ENCODE results near the gene SRGAP3. TPM values are rescaled to one million over a fixed set of nuclear protein-coding genes. Genes with fewer than 3 reads are reported as not detected.

Gene SRGAP3
- total RNA-seq, 1 donor from 2014 or later, result 68.6 TPM

DNA sequence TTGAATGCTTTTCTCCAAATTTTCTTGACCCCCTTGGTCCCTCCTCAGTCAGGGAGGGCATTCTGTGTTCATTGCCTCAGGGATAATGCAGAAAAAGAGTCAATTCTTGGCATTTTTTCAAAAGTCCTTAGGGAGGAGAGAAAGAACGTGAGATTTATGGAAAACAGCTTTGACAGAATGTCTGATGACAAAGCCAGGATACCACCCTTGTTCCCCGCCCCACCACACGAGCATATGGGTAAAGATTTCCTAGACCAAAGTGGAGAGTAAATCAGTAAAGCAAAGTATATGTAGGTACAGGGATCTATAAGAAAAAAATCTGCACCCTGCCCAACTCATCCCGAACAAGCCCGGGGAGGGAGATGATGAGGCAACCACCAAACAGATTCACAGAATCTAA lies 11.2 kb downstream of the SRGAP3 start:
- Mint-ChIP-seq H3K27ac (peak overlapping the region; percentile 35), H3K27me3 (ENCODE audit: low read depth) (no peaks in the 10 kb centered on the region), H3K4me1 (peaks cover 46% of the 10 kb centered on the region), H3K4me3 (no peak overlapping the region), H3K36me3 (peaks cover 27% of the 10 kb centered on the region), H3K9me3 (peaks cover 8% of the 10 kb centered on the region)
- TF ChIP-seq, protein P1, sequence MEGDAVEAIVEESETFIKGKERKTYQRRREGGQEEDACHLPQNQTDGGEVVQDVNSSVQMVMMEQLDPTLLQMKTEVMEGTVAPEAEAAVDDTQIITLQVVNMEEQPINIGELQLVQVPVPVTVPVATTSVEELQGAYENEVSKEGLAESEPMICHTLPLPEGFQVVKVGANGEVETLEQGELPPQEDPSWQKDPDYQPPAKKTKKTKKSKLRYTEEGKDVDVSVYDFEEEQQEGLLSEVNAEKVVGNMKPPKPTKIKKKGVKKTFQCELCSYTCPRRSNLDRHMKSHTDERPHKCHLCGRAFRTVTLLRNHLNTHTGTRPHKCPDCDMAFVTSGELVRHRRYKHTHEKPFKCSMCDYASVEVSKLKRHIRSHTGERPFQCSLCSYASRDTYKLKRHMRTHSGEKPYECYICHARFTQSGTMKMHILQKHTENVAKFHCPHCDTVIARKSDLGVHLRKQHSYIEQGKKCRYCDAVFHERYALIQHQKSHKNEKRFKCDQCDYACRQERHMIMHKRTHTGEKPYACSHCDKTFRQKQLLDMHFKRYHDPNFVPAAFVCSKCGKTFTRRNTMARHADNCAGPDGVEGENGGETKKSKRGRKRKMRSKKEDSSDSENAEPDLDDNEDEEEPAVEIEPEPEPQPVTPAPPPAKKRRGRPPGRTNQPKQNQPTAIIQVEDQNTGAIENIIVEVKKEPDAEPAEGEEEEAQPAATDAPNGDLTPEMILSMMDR (IDR thresholded peaks at IDR 0.05; ENCODE audit: unreplicated experiment), result no peak
- DNase-seq (ENCODE audit: low spot score in 2 of 2, unreplicated experiment in 2 of 2), result no peak

DNA sequence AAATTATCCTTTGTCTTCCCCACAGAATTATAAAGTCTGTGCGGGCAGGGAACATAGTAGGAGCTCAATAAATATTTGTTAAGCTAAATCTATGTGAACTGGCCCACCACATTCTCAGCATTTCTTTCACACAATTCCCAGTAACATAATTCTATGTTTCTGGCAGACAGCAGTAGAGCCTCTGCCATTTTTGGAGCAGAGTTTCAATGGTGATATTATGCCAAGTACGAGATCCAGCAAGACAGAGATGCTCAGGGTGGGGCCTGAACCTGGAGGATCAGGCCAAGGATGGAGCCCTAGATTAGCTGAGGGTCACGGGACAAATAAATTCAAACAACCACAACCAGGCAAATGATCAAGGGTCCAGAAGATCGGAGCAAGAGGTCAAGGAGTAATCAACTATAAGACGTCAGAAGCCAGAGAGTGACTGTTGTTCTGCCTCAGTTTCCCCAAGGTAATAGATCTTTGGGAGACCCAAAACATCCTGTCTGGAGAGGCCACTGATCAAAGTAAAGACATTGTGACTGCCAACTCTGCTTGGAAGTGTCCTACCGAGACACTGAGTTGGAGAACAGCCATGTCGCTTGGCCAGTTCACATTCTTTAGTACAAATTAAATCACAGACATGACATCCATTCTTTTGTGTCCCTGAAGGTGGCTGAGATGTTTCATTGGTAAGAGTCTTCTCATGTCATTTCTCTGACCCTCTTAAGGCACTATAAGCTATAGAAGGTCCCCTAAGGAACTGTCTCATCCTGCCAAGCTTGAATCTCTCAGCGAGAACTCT lies 15.4 kb downstream of the SRGAP3 start:
- Mint-ChIP-seq H3K4me3 (no peak overlapping the region), H3K27ac (no peak overlapping the region), H3K4me1 (peaks cover 57% of the 10 kb centered on the region), H3K9me3 (peaks cover 8% of the 10 kb centered on the region), H3K36me3 (peaks cover 21% of the 10 kb centered on the region), H3K27me3 (ENCODE audit: low read depth) (no peaks in the 10 kb centered on the region)
- TF ChIP-seq, protein P1 (IDR thresholded peaks at IDR 0.05; ENCODE audit: unreplicated experiment), result no peak
- no peak for DNase-seq (ENCODE audit: low spot score in 2 of 2, unreplicated experiment in 2 of 2)

DNA sequence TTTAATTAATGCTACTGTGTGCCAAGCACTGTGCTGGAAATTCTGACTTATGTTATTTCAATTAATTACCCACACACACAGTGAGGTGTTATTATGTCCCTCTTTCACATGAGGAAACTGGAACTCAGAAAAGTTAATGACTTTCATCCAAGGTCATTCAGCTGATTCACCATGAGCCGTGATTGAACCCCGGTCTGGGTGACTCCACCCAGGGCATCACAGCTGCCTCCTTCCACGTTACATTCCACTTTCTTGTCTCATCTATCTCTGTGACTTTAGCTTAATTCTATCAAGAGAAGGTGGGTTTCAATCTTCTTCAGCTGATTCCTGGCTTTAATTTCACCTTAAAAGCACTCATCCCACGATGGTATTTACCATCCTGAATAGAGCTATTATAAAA lies 16.3 kb downstream of the SRGAP3 start:
- no peak for DNase-seq (ENCODE audit: low spot score in 2 of 2, unreplicated experiment in 2 of 2)
- Mint-ChIP-seq H3K4me1 (peaks cover 51% of the 10 kb centered on the region), H3K27ac (no peak overlapping the region), H3K9me3 (peaks cover 8% of the 10 kb centered on the region), H3K27me3 (ENCODE audit: low read depth) (no peaks in the 10 kb centered on the region), H3K36me3 (peaks cover 21% of the 10 kb centered on the region), H3K4me3 (no peak overlapping the region)
- TF ChIP-seq, protein P1 (IDR thresholded peaks at IDR 0.05; ENCODE audit: unreplicated experiment), result no peak

DNA sequence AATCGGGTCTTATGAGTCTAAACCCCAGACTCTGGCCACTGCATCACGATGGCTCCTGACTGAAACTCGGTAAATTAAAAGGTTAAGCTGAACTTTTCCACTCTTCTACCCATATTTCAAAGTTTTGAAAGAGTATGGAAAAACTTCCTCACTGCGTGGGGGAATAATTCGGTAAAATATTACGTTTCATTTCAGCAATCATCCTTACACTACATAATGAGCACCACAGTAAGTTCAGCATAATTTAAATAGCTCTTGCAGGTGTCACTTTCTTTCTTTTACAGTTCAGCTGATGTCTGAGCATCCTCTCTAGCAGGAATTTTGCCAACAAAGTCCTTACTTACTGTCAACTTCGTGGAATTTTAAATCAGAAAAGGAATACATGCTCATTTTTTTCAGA lies 17.5 kb downstream of the SRGAP3 start:
- no peak overlapping the region for H3K27ac Mint-ChIP-seq
- TF ChIP-seq, protein P1 (IDR thresholded peaks at IDR 0.05; ENCODE audit: unreplicated experiment), result no peak

DNA sequence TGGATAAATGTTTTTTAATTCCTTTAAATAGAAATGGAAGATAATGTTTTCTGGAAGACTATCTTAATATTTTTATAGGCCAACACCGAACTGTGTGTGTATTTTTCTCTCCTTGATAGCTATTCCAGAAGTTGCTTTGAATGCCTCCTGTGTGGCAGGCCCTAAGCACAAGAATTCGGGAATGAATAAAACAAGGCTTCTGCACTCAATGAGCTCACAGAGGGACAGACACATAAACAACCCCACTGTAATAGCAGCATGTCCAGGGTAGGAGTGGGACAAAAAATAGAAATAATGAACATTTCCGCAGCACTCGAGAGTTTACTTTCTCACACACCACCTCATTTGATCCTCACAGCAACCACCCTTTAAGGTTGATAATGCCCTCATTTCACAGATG lies 18.0 kb downstream of the SRGAP3 start:
- no peaks in the 10 kb centered on the region for H3K27me3 Mint-ChIP-seq (ENCODE audit: low read depth)
- no peak overlapping the region for H3K4me3 Mint-ChIP-seq
- no peak for DNase-seq (ENCODE audit: low spot score in 2 of 2, unreplicated experiment in 2 of 2)
- peaks cover 6% of the 10 kb centered on the region for H3K9me3 Mint-ChIP-seq
- peaks cover 53% of the 10 kb centered on the region for H3K4me1 Mint-ChIP-seq
- peaks cover 16% of the 10 kb centered on the region for H3K36me3 Mint-ChIP-seq
- H3K27ac Mint-ChIP-seq, result peak overlapping the region; percentile 60
- TF ChIP-seq, protein P1 (IDR thresholded peaks at IDR 0.05; ENCODE audit: unreplicated experiment), result no peak

More for the DNA sequence above, 17.5 kb downstream of the SRGAP3 start:
- no peak for DNase-seq (ENCODE audit: low spot score in 2 of 2, unreplicated experiment in 2 of 2)
- H3K36me3 Mint-ChIP-seq, result peaks cover 19% of the 10 kb centered on the region
- H3K9me3 Mint-ChIP-seq, result peaks cover 8% of the 10 kb centered on the region
- no peaks in the 10 kb centered on the region for H3K27me3 Mint-ChIP-seq (ENCODE audit: low read depth)
- H3K4me3 Mint-ChIP-seq, result no peak overlapping the region
- peaks cover 48% of the 10 kb centered on the region for H3K4me1 Mint-ChIP-seq
